HEK293T (cell line): ENCODE measurements around the gene DHRS12.

Source experiments
- BHLHE40 ChIP-seq: fragments of 450-650 bp; IDR thresholded peaks from 2 replicates; pipeline ENCODE4 v1.6.1; 2016; ENCODE audit warnings: mild to moderate bottlenecking, moderate library complexity, borderline replicate concordance
- ELF4 ChIP-seq: fragments of 450-650 bp; IDR thresholded peaks from 2 replicates; pipeline ENCODE4 v1.6.1; 2017; ENCODE audit warnings: antibody characterized with exemption
- FOXM1 ChIP-seq: fragments of 450-650 bp; IDR thresholded peaks from 2 replicates; pipeline ENCODE4 v1.6.1; 2017; ENCODE audit warnings: mild to moderate bottlenecking, borderline replicate concordance
- HDGF ChIP-seq: fragments of 450-650 bp; IDR thresholded peaks from 2 replicates; pipeline ENCODE4 v1.6.1; 2017; ENCODE audit warnings: antibody characterized with exemption, borderline replicate concordance
- NFRKB ChIP-seq: fragments of 450-650 bp; IDR thresholded peaks from 2 replicates; pipeline ENCODE4 v1.6.1; 2016; ENCODE audit warnings: mild to moderate bottlenecking, moderate library complexity
- SP1 ChIP-seq: fragments of 450-650 bp; IDR thresholded peaks from 2 replicates; pipeline ENCODE4 v1.6.1; 2017
- TARDBP ChIP-seq: fragments of 450-650 bp; IDR thresholded peaks from 2 replicates; pipeline ENCODE4 v1.6.1; 2016
- ZNF384 ChIP-seq: fragments of 450-650 bp; IDR thresholded peaks from 2 replicates; pipeline ENCODE4 v1.6.1; 2016

- TF ChIP-seq SP1, result no peak
- TF ChIP-seq HDGF, result no peak
- TF ChIP-seq ZNF384, result no peak
- no peak for TF ChIP-seq BHLHE40
- TF ChIP-seq FOXM1, result no peak
- no peak for TF ChIP-seq ELF4
- TF ChIP-seq NFRKB, result no peak
- TF ChIP-seq TARDBP, result no peak
Measured at GRCh38 chr13:51832471-51833152, 28.6 kb upstream of the DHRS12 start.
